PC-3 (cell line): Measurements from ENCODE around the gene CIROP.

ENCODE experiments used
- CTCF ChIP-seq: fragments of 300-600 bp; sonication (generic); conservative IDR thresholded peaks from 2 replicates; pipeline ENCODE4 v1.5.1; 2017; ENCODE audit warnings: antibody characterized with exemption, low read depth, mild to moderate bottlenecking, low read length
- EZH2 ChIP-seq: fragments of 300-600 bp; sonication (generic); IDR thresholded peaks from one replicate; pipeline ENCODE4 v1.6.1; 2017; ENCODE audit warnings: antibody characterized with exemption, mild to moderate bottlenecking, low read length; ENCODE audit not compliant: unreplicated experiment
- EZH2phosphoT487 ChIP-seq: fragments of 300-600 bp; sonication (generic); IDR thresholded peaks from 2 replicates; pipeline ENCODE4 v1.6.1; 2018; ENCODE audit warnings: mild to moderate bottlenecking, antibody characterized with exemption, low read length, borderline replicate concordance

GRCh38 chr14:23126548-23127278 is 21.9 kb upstream of the CIROP start:
- TF ChIP-seq CTCF: no peak
- TF ChIP-seq EZH2: no peak
- no peak for TF ChIP-seq EZH2phosphoT487
